HG03159 (cell line): ENCODE measurements around the gene OR10P1.

Source experiments
- ATAC-seq: cut with Tn5 transposase; IDR thresholded peaks from one replicate; pipeline ENCODE4 v1.9.1; 2021; ENCODE audit warnings: mild to moderate bottlenecking, moderate library complexity; ENCODE audit not compliant: unreplicated experiment

The OR10P1 gene

GRCh38 chr12:55682087-55682796 lies 45.5 kb downstream of the OR10P1 start:
- no peak for ATAC-seq

DNA sequence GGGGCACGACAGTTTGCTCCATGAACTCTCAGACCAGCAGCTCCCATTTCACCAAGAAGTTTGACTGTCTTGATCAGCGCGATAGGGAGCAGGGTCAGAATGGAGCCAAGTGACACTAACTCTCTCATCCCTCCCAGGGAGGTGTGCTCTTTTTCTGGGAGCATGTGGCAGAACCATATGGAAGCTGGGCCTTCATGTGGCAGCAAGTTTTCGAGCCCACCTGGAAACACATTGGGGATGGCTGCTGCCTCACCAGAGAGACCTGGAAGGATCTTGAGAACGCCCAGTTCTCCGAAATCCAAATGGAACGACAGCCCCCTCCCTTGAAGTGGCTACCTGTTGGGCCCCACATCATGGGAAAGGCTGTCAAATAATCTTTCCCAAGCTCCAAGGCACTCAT lies 47.0 kb downstream of the OR10P1 start:
- no peak for ATAC-seq

GRCh38 chr12:55684761-55685370 lies 48.2 kb downstream of the OR10P1 start:
- ATAC-seq = no peak

- ATAC-seq = no peak
Measured at GRCh38 chr12:55685671-55686070, 49.0 kb downstream of the OR10P1 start.

DNA sequence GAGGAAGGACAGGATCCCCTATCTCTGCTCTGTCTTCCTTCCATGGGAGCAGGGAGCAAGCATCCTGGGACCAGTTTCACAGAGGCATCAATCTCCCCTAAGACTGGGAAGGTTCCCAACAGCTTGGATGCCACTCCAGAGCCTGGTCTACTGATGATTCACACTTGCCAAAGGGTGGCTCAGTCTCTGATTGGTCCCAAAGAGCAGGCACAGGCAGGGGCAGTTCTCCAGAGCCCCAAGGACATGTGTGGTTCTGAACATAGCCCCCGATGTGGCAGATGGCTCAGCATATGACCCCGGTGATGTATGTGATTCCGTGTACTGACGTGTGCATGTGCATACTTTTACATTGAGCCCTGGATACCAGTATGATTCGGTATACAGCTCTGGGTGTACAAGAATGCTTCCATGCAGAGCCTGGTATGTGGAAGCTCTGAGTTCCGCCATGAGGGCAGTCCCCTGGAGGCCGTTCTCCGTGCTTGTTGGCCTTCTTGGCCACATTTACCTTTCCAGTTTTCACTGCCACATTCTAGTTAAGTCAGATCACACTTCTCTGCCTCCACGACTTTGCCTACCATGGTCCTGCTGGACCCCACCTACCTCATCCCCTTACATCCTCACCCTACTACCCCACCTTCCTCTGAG lies 49.8 kb downstream of the OR10P1 start:
- ATAC-seq = no peak
